Mesenchymal stem cell (in vitro differentiated cells and primary cell): ENCODE data around the gene CMTM1.
A peak's percentile ranks its signal among the peaks of the same experiment; 100 is the strongest.
"Not testable (repeated sequence)": the region's sequence is repeated elsewhere in the genome, so short reads cannot be mapped to it uniquely, and the experiment has no call there.

Experiments
- DNase-seq: peaks from one replicate; pipeline ENCODE4 v3.0.0-alpha.2; 2013
- H2AFZ ChIP-seq: one replicate; pipeline ENCODE4 v1.6.1; 2013; ENCODE audit warnings: low read depth, mild to moderate bottlenecking, control low read depth, inconsistent platforms, low read length, moderate library complexity
- H2AK5ac ChIP-seq: 2 replicates; pipeline ENCODE4 v1.6.1; 2013; ENCODE audit warnings: low read length, moderate library complexity, mild to moderate bottlenecking, inconsistent platforms; ENCODE audit not compliant: severe bottlenecking
- H2BK120ac ChIP-seq: one replicate; pipeline ENCODE4 v1.6.1; 2013; ENCODE audit warnings: low read depth, mild to moderate bottlenecking, inconsistent platforms, low read length, moderate library complexity
- H2BK12ac ChIP-seq, 2 experiments: one replicate each; pipeline ENCODE4 v1.6.1; 2013; ENCODE audit warnings: inconsistent platforms in 2 of 2, low read length in 2 of 2, mild to moderate bottlenecking in 2 of 2, moderate library complexity in 2 of 2, control low read depth in 1 of 2
- H2BK15ac ChIP-seq: one replicate; pipeline ENCODE4 v1.6.1; 2013; ENCODE audit warnings: mild to moderate bottlenecking, low read depth, inconsistent platforms; ENCODE audit not compliant: poor library complexity, severe bottlenecking
- H2BK5ac ChIP-seq: 2 replicates; pipeline ENCODE4 v1.6.1; 2013; ENCODE audit warnings: low read depth, mild to moderate bottlenecking, low read length, control low read depth, inconsistent platforms; ENCODE audit not compliant: poor library complexity, severe bottlenecking
- H3K14ac ChIP-seq, 2 experiments: one replicate each; pipeline ENCODE4 v1.6.1; 2013; ENCODE audit warnings: inconsistent platforms in 2 of 2, low read length in 2 of 2, control low read depth in 1 of 2, mild to moderate bottlenecking in 1 of 2, moderate library complexity in 1 of 2
- H3K18ac ChIP-seq, 2 experiments: one replicate each; pipeline ENCODE4 v1.6.1; 2013; ENCODE audit warnings: inconsistent platforms in 2 of 2, low read length in 2 of 2, control low read depth in 1 of 2, low read depth in 1 of 2, mild to moderate bottlenecking in 1 of 2
- H3K23ac ChIP-seq, 2 experiments: one replicate each; pipeline ENCODE4 v1.6.1; 2013; ENCODE audit warnings: inconsistent platforms in 2 of 2, low read length in 2 of 2, mild to moderate bottlenecking in 2 of 2, moderate library complexity in 2 of 2, control low read depth in 1 of 2
- H3K27ac ChIP-seq: 2 replicates; pipeline ENCODE4 v1.5.1; 2013; ENCODE audit warnings: mild to moderate bottlenecking, moderate library complexity, low read length, control low read depth, inconsistent platforms; ENCODE audit not compliant: poor library complexity, severe bottlenecking
- H3K27me3 ChIP-seq, 2 experiments: 2 replicates each; pipeline versions ENCODE4 v1.6.1 to v1.7.0; 2013; ENCODE audit warnings: low read length in 2 of 2, mild to moderate bottlenecking in 2 of 2, moderate library complexity in 2 of 2, control low read depth in 1 of 2, inconsistent platforms in 1 of 2; ENCODE audit not compliant: control insufficient read depth in 1 of 2, insufficient read depth in 1 of 2
- H3K36me3 ChIP-seq, 2 experiments: 2 replicates each; pipeline versions ENCODE4 v1.6.1 to v1.7.0; 2013; ENCODE audit warnings: low read length in 2 of 2, control low read depth in 1 of 2, inconsistent platforms in 1 of 2, low read depth in 1 of 2, mild to moderate bottlenecking in 1 of 2; ENCODE audit not compliant: insufficient read depth in 2 of 2, control insufficient read depth in 1 of 2
- H3K4ac ChIP-seq, 2 experiments: one replicate each; pipeline ENCODE4 v1.6.1; 2013; ENCODE audit warnings: inconsistent platforms in 2 of 2, low read length in 2 of 2, mild to moderate bottlenecking in 2 of 2, moderate library complexity in 2 of 2, control low read depth in 1 of 2, low read depth in 1 of 2
- H3K4me1 ChIP-seq: 2 replicates; pipeline ENCODE4 v1.6.1; 2013; ENCODE audit warnings: low read depth, low read length, control low read depth; ENCODE audit not compliant: control insufficient read depth, insufficient read depth
- H3K4me2 ChIP-seq: 2 replicates; pipeline ENCODE4 v1.6.1; 2013; ENCODE audit warnings: low read length, mild to moderate bottlenecking, inconsistent platforms; ENCODE audit not compliant: poor library complexity, severe bottlenecking
- H3K4me3 ChIP-seq, 2 experiments: 2 replicates each; pipeline versions ENCODE4 v1.5.1 to v1.7.0; 2013; ENCODE audit warnings: low read length in 2 of 2, mild to moderate bottlenecking in 2 of 2, control low read depth in 1 of 2, low read depth in 1 of 2; ENCODE audit not compliant: insufficient read depth in 1 of 2
- H3K79me1 ChIP-seq: replicated peaks from 2 replicates; pipeline ENCODE4 v1.6.1; 2013; ENCODE audit warnings: mild to moderate bottlenecking, control low read depth, low read length, inconsistent platforms; ENCODE audit not compliant: poor library complexity, severe bottlenecking
- H3K9ac ChIP-seq: 2 replicates; pipeline ENCODE4 v1.7.0; 2013; ENCODE audit warnings: mild to moderate bottlenecking, low read length, moderate library complexity
- H3K9me3 ChIP-seq: 2 replicates; pipeline ENCODE4 v1.7.0; 2013; ENCODE audit warnings: mild to moderate bottlenecking, low read length; ENCODE audit not compliant: control insufficient read depth
- H4K8ac ChIP-seq: one replicate; pipeline ENCODE4 v1.6.1; 2013; ENCODE audit warnings: inconsistent platforms, mild to moderate bottlenecking, low read length, moderate library complexity
- H4K91ac ChIP-seq: one replicate; pipeline ENCODE4 v1.6.1; 2013; ENCODE audit warnings: mild to moderate bottlenecking, low read length, inconsistent platforms
- WGBS: methylation state at CpG from one replicate; pipeline ENCODE4 v1.1.7; 2013; ENCODE audit warnings: mixed read lengths; 5-methylcytosine and 5-hydroxymethylcytosine counted together

The CMTM1 gene

GRCh38 chr16:66610111-66610820, 44.0 kb downstream of the CMTM1 start:
- peaks cover 12% of the 10 kb centered on the region for H3K79me1 ChIP-seq
- peak overlapping the region; percentile 6 for H4K91ac ChIP-seq
- H3K14ac ChIP-seq, result no peak overlapping the region
- no peak overlapping the region for H2BK15ac ChIP-seq
- H3K36me3 ChIP-seq, result peaks cover 66 to 73% of the 10 kb centered on the region in 2 experiments
- H2BK5ac ChIP-seq, result no peak overlapping the region
- 94% methylated on average over 14 of the region's 14 CpGs for WGBS
- no peak overlapping the region for H3K4me2 ChIP-seq
- no peaks in the 10 kb centered on the region for H3K9me3 ChIP-seq
- no peak overlapping the region for H3K18ac ChIP-seq
- H2BK120ac ChIP-seq, result no peak overlapping the region
- H3K9ac ChIP-seq, result no peak overlapping the region
- peak overlapping the region; percentile 13 for H3K27ac ChIP-seq
- no peak overlapping the region for H4K8ac ChIP-seq
- peak overlapping the region; percentile 15 for H2AK5ac ChIP-seq
- H3K4me1 ChIP-seq, result peaks cover 49% of the 10 kb centered on the region
- no peak overlapping the region for H3K4me3 ChIP-seq
- DNase-seq, result no peak
- no peak overlapping the region for H2AFZ ChIP-seq
- no peaks in the 10 kb centered on the region for H3K27me3 ChIP-seq
- no peak overlapping the region for H3K23ac ChIP-seq
- no peak overlapping the region for H3K4ac ChIP-seq
- H2BK12ac ChIP-seq, result no peak overlapping the region

DNA sequence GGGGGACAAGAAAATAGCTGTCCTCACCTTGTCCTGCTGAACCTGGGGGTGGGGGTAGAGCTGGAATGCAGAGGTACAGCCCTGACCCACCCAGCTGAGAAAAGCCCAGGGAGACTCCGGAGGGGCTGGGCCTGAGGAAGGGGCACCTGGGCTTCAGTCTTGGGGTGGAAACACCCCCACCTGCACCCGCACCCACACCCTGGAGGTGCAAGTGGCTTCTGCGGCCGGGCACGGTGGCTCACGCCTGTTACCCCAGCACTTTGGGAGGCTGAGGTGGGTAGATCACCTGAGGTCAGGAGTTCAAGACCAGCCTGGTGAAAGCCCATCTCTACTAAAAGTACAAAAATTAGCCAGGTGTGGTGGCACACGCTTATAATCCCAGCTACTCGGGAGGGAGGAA, 45.7 kb downstream of the CMTM1 start:
- not testable (repeated sequence) for H3K27me3 ChIP-seq, H3K9ac ChIP-seq, H4K8ac ChIP-seq, H2BK5ac ChIP-seq, H3K4me3 ChIP-seq, DNase-seq, H3K23ac ChIP-seq, H2BK15ac ChIP-seq, H2AFZ ChIP-seq, H3K4me2 ChIP-seq, H2BK120ac ChIP-seq, H3K27ac ChIP-seq, H3K18ac ChIP-seq, H4K91ac ChIP-seq, H3K9me3 ChIP-seq, H3K14ac ChIP-seq, H2BK12ac ChIP-seq, H2AK5ac ChIP-seq, H3K4ac ChIP-seq
- H3K79me1 ChIP-seq, result peaks cover 12% of the 10 kb centered on the region
- WGBS, result 100% methylated on average over 4 of the region's 8 CpGs
- H3K4me1 ChIP-seq, result peaks cover 45% of the 10 kb centered on the region
- H3K36me3 ChIP-seq, result peaks cover 66 to 67% of the 10 kb centered on the region in 2 experiments

GRCh38 chr16:66612422-66612821, 46.2 kb downstream of the CMTM1 start:
- Histone ChIP-seq H2BK15ac (no peak overlapping the region), H3K14ac (no peak overlapping the region), H3K23ac (no peak overlapping the region), H4K8ac (no peak overlapping the region), H2BK5ac (no peak overlapping the region), H2BK120ac (no peak overlapping the region), H2AFZ (no peak overlapping the region), H4K91ac (no peak overlapping the region), H3K36me3 (peaks cover 63 to 64% of the 10 kb centered on the region in 2 experiments), H2BK12ac (no peak overlapping the region), H3K9ac (no peak overlapping the region), H3K18ac (no peak overlapping the region), H3K4me1 (peaks cover 42% of the 10 kb centered on the region), H3K9me3 (no peaks in the 10 kb centered on the region), H3K4me3 (no peak overlapping the region), H3K79me1 (peaks cover 12% of the 10 kb centered on the region), H3K4ac (no peak overlapping the region), H3K4me2 (no peak overlapping the region), H3K27me3 (no peaks in the 10 kb centered on the region), H3K27ac (no peak overlapping the region), H2AK5ac (no peak overlapping the region)
- 95% methylated on average over 14 of the region's 14 CpGs for WGBS
- no peak for DNase-seq

- Histone ChIP-seq H3K4me2 (no peak overlapping the region), H3K14ac (no peak overlapping the region), H2AFZ (no peak overlapping the region), H3K18ac (no peak overlapping the region), H3K4me3 (no peak overlapping the region), H3K27me3 (no peaks in the 10 kb centered on the region), H4K8ac (no peak overlapping the region), H3K9me3 (no peaks in the 10 kb centered on the region), H3K23ac (no peak overlapping the region), H2BK5ac (no peak overlapping the region), H2BK12ac (no peak overlapping the region), H2BK15ac (no peak overlapping the region), H3K36me3 (peaks cover 51 to 55% of the 10 kb centered on the region in 2 experiments), H3K79me1 (peaks cover 12% of the 10 kb centered on the region), H2BK120ac (no peak overlapping the region), H3K27ac (peak overlapping the region; percentile 13), H4K91ac (no peak overlapping the region), H3K4me1 (peaks cover 35% of the 10 kb centered on the region), H3K9ac (no peak overlapping the region), H2AK5ac (no peak overlapping the region), H3K4ac (no peak overlapping the region)
- DNase-seq, result no peak
- WGBS, result 92% methylated on average over 8 of the region's 12 CpGs
Measured at GRCh38 chr16:66614161-66614802, 48.0 kb downstream of the CMTM1 start.
